OCI-LY3 (cell line): Measurements from ENCODE around the gene CALM3.

ENCODE experiments used
- H2AFZ ChIP-seq: fragments of 200-600, 300-600 bp; shearing (Covaris generic); 2 replicates; pipeline ENCODE4 v1.6.0; 2014; ENCODE audit warnings: antibody characterized with exemption, low read depth, low read length
- H3K27ac ChIP-seq: fragments of 200-600, 300-600 bp; sonication (generic); 2 replicates; pipeline ENCODE4 v1.5.1; 2014; ENCODE audit warnings: mild to moderate bottlenecking, low read length, moderate library complexity, mixed read lengths
- H3K27me3 ChIP-seq: fragments of 200-600, 300-600 bp; sonication (generic); 2 replicates; pipeline ENCODE4 v1.6.1; 2014; ENCODE audit warnings: low read depth, low read length, mixed read lengths
- H3K36me3 ChIP-seq: fragments of 200-600, 300-600 bp; sonication (generic); replicated peaks from 2 replicates; pipeline ENCODE3; 2014; ENCODE audit warnings: low read depth, low read length, mixed read lengths
- H3K4me1 ChIP-seq: fragments of 300-600, 200-600 bp; sonication (generic); 2 replicates; pipeline ENCODE4 v1.6.1; 2014; ENCODE audit warnings: low read length, mixed read lengths
- H3K4me2 ChIP-seq: fragments of 200-600, 300-600 bp; sonication (generic); 2 replicates; pipeline ENCODE4 v1.6.1; 2014; ENCODE audit warnings: low read length, mixed read lengths
- H3K4me3 ChIP-seq: fragments of 300-600, 200-600 bp; sonication (generic); 2 replicates; pipeline ENCODE4 v1.5.1; 2014; ENCODE audit warnings: antibody characterized with exemption, mild to moderate bottlenecking, low read length, moderate library complexity
- H3K79me2 ChIP-seq: fragments of 300-600, 200-600 bp; shearing (Covaris generic); 2 replicates; pipeline ENCODE4 v1.6.1; 2014; ENCODE audit warnings: mild to moderate bottlenecking, low read length, mixed read lengths
- H3K9ac ChIP-seq: fragments of 300-600, 200-600 bp; shearing (Covaris generic); 2 replicates; pipeline ENCODE4 v1.6.0; 2014; ENCODE audit warnings: mild to moderate bottlenecking, low read length, moderate library complexity
- H3K9me3 ChIP-seq: fragments of 200-600, 300-600 bp; shearing (Covaris generic); 2 replicates; pipeline ENCODE4 v1.6.1; 2014; ENCODE audit warnings: low read length, mixed read lengths; ENCODE audit not compliant: insufficient read depth
- H4K20me1 ChIP-seq: fragments of 200-600, 300-600 bp; sonication (generic); 2 replicates; pipeline ENCODE4 v1.6.1; 2016; ENCODE audit warnings: low read length, mixed read lengths; ENCODE audit not compliant: insufficient read depth
- EZH2phosphoT487 ChIP-seq: fragments of 200-600 bp; shearing (Covaris generic); IDR thresholded peaks from 2 replicates; pipeline ENCODE4 v1.6.1; 2018; ENCODE audit warnings: antibody characterized with exemption, mixed run types, low read depth
- TF ChIP-seq, protein P1 (sequence below): fragments of 200-600, 300-600 bp; sonication (generic); IDR thresholded peaks from 2 replicates; pipeline ENCODE4 v1.5.1; 2014; ENCODE audit warnings: antibody characterized with exemption, low read length, low read depth

The CALM3 gene

DNA sequence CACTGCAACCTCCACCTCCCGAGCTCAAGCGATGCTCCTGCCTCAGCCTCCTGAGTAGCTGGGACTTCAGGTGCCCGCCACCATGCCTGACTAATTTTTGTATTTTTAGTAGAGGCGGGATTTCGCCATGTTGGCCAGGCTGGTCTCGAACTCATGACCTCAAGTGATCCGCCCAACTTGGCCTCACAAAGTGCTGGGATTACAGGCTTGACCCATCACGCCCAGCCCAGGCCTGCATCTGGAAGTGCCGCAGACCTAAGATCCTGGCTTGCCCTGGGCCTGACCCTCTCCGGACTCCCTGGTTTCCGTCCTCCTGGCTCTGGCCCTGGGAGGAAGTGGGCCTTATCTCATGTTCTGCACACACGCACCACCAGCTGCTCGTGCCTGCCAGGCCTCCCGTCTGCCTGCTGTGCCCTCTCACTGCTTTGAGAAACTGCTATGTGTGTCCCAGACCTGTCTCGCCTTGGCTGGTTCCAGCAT lies 28.5 kb downstream of the CALM3 start:
- Histone ChIP-seq H3K4me3 (no peak overlapping the region), H4K20me1 (no peaks in the 10 kb centered on the region), H3K79me2 (0 out of 2 replicates have a peak, but pooled peaks cover 2% of the 10 kb centered on the region), H3K27ac (no peak overlapping the region), H3K36me3 (no peaks in the 10 kb centered on the region), H2AFZ (no peak overlapping the region), H3K4me1 (peaks cover 32% of the 10 kb centered on the region), H3K9ac (no peak overlapping the region), H3K9me3 (no peaks in the 10 kb centered on the region), H3K27me3 (0 out of 2 replicates have a peak, but pooled peaks cover 2% of the 10 kb centered on the region), H3K4me2 (no peak overlapping the region)
- TF ChIP-seq, protein P1, sequence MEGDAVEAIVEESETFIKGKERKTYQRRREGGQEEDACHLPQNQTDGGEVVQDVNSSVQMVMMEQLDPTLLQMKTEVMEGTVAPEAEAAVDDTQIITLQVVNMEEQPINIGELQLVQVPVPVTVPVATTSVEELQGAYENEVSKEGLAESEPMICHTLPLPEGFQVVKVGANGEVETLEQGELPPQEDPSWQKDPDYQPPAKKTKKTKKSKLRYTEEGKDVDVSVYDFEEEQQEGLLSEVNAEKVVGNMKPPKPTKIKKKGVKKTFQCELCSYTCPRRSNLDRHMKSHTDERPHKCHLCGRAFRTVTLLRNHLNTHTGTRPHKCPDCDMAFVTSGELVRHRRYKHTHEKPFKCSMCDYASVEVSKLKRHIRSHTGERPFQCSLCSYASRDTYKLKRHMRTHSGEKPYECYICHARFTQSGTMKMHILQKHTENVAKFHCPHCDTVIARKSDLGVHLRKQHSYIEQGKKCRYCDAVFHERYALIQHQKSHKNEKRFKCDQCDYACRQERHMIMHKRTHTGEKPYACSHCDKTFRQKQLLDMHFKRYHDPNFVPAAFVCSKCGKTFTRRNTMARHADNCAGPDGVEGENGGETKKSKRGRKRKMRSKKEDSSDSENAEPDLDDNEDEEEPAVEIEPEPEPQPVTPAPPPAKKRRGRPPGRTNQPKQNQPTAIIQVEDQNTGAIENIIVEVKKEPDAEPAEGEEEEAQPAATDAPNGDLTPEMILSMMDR: no peak
- no peak for TF ChIP-seq EZH2phosphoT487

DNA sequence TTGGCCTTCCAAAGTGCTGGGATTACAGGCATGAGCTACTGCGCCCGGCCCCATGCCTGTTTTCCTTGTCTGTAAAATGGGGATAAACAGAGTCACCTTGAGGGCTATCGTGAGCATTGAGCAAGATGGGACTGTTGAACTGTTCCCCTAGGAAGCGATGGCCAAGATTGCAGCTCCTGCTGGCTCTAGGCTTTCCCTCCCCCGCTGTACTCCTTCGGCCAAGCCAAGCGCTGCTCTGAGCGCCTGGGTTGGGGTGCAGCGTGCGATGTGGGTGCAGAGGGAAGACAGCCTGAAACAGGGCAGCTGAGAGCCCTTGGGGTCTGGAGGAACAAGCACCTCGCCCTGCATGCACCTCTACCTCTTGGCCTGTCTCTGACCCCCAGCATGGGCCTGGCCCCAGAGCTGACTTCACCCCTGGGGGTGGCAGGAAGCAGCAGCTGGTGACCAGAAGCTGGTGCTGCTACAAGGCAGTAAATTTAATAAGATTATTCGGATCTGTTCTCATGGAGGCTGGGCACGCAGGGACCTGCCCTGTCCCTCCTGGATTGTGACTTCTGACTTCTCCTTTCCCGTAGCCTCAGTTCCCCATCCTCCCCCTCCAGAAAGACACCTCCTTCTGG lies 29.6 kb downstream of the CALM3 start:
- Histone ChIP-seq H3K4me2 (no peak overlapping the region), H3K9me3 (no peaks in the 10 kb centered on the region), H3K27me3 (0 out of 2 replicates have a peak, but pooled peaks cover 3% of the 10 kb centered on the region), H4K20me1 (no peaks in the 10 kb centered on the region), H3K36me3 (no peaks in the 10 kb centered on the region), H3K4me1 (peaks cover 27% of the 10 kb centered on the region), H3K27ac (no peak overlapping the region), H3K9ac (no peak overlapping the region), H3K4me3 (no peak overlapping the region), H2AFZ (no peak overlapping the region), H3K79me2 (no peaks in the 10 kb centered on the region)
- TF ChIP-seq, protein P1: no peak
- TF ChIP-seq EZH2phosphoT487: no peak

DNA sequence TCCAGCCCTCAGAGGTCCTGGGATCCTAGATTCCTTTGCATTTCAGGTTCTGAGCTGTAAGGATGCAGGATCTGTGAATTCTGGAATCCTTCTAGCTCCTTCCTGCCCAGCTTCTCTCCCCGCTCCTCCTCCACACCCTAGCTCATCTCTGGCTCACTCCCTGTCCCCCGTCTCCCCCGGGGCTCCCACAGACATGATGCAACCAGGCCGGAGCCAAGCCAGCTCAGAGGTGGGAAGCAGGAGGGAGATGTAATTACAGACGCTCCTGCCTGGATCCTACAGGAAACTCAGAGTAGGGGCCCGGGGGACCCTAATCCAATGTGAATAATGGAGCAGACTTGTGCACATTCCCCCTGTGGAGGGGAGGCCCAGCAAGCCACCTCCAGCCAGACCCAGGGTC lies 30.4 kb downstream of the CALM3 start:
- no peaks in the 10 kb centered on the region for H3K9me3 ChIP-seq
- no peaks in the 10 kb centered on the region for H4K20me1 ChIP-seq
- H3K9ac ChIP-seq: no peak overlapping the region
- peaks cover 27% of the 10 kb centered on the region for H3K4me1 ChIP-seq
- 0 out of 2 replicates have a peak, but pooled peaks cover 3% of the 10 kb centered on the region for H3K27me3 ChIP-seq
- H3K4me2 ChIP-seq: no peak overlapping the region
- no peaks in the 10 kb centered on the region for H3K79me2 ChIP-seq
- H3K4me3 ChIP-seq: no peak overlapping the region
- no peak for TF ChIP-seq EZH2phosphoT487
- TF ChIP-seq, protein P1: no peak
- no peaks in the 10 kb centered on the region for H3K36me3 ChIP-seq
- no peak overlapping the region for H2AFZ ChIP-seq
- H3K27ac ChIP-seq: no peak overlapping the region

DNA sequence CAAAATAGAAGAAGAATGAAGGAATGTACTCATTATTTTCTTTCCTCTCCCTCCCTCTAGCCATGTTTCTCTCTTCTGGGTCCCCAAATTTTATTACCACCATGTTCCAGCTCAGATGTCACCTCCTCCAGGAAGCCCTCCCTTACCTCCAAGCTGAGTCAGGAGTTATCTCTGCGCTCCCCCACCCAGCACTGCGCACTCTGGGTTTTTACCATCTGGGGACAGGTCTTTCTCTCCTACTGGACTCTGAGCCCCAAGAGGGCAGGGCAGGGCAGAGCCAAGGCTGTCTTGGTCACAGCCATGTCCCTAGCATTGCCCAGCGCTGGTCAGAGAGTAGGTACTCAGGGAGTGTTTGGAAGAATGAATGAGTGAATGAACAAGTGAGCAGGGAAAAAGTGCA lies 32.0 kb downstream of the CALM3 start:
- H3K27me3 ChIP-seq: 0 out of 2 replicates have a peak, but pooled peaks cover 3% of the 10 kb centered on the region
- H2AFZ ChIP-seq: no peak overlapping the region
- H3K36me3 ChIP-seq: no peaks in the 10 kb centered on the region
- no peak overlapping the region for H3K4me3 ChIP-seq
- H3K79me2 ChIP-seq: no peaks in the 10 kb centered on the region
- no peaks in the 10 kb centered on the region for H4K20me1 ChIP-seq
- H3K4me1 ChIP-seq: peaks cover 25% of the 10 kb centered on the region
- TF ChIP-seq EZH2phosphoT487: no peak
- TF ChIP-seq, protein P1: no peak
- H3K9ac ChIP-seq: no peak overlapping the region
- no peaks in the 10 kb centered on the region for H3K9me3 ChIP-seq
- no peak overlapping the region for H3K27ac ChIP-seq
- no peak overlapping the region for H3K4me2 ChIP-seq
